Measurements from ENCODE around the gene NTN4. TPM values are rescaled to one million over a fixed set of nuclear protein-coding genes. Genes with fewer than 3 reads are reported as not detected.

Gene NTN4
- total RNA-seq, 4 donors from 2014 or later = 5.0 to 22.5 (median 12.4) TPM

GRCh38 chr12:95731519-95731958 lies 59.0 kb downstream of the NTN4 start:
- no peaks in the 10 kb centered on the region for H3K9me3 ChIP-seq
- H3K4me3 ChIP-seq = no peak overlapping the region
- intact Hi-C loops (cut with DNase I) = no loop called here
- WGBS, 2 donors = 68 to 70% methylated on average over 7 of the region's 7 CpGs
- TF ChIP-seq POLR2A (IDR thresholded peaks at IDR 0.05) = no peak
- TF ChIP-seq, protein P1, sequence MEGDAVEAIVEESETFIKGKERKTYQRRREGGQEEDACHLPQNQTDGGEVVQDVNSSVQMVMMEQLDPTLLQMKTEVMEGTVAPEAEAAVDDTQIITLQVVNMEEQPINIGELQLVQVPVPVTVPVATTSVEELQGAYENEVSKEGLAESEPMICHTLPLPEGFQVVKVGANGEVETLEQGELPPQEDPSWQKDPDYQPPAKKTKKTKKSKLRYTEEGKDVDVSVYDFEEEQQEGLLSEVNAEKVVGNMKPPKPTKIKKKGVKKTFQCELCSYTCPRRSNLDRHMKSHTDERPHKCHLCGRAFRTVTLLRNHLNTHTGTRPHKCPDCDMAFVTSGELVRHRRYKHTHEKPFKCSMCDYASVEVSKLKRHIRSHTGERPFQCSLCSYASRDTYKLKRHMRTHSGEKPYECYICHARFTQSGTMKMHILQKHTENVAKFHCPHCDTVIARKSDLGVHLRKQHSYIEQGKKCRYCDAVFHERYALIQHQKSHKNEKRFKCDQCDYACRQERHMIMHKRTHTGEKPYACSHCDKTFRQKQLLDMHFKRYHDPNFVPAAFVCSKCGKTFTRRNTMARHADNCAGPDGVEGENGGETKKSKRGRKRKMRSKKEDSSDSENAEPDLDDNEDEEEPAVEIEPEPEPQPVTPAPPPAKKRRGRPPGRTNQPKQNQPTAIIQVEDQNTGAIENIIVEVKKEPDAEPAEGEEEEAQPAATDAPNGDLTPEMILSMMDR (IDR thresholded peaks at IDR 0.05) = no peak
- H3K27me3 ChIP-seq = no peaks in the 10 kb centered on the region
- no peak for DNase-seq
- H3K4me1 ChIP-seq = peaks cover 0 to 15% (median 8%) of the 10 kb centered on the region in 3 donors
- H3K27ac ChIP-seq = no peak overlapping the region
- H3K36me3 ChIP-seq = peaks cover 0 to 4% (median 0%) of the 10 kb centered on the region in 3 donors

DNA sequence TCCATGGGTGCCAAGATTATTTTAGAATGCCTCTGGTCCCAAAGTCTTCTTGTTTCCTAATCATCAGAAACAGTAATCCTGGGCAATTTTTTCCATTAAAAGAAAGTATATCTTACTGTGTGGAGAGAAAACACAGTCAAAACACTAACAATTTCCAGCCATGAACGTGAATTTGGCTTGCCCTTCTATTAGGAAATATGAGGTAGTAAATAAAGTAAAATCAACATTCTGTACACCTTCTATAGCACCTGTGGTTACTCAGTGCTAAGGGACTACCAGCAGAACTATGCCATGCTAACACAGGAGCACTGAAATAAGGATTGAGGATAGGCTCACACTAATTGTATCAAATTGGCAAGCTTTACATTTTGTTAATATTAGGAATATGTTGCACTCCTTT lies 60.1 kb downstream of the NTN4 start:
- TF ChIP-seq, protein P1 (IDR thresholded peaks at IDR 0.05) = no peak
- no peak for TF ChIP-seq POLR2A (IDR thresholded peaks at IDR 0.05)
- Histone ChIP-seq H3K36me3 (peaks cover 0 to 4% (median 0%) of the 10 kb centered on the region in 3 donors), H3K27me3 (no peaks in the 10 kb centered on the region), H3K4me3 (no peak overlapping the region), H3K4me1 (peaks cover 0 to 15% (median 8%) of the 10 kb centered on the region in 3 donors), H3K9me3 (no peaks in the 10 kb centered on the region), H3K27ac (no peak overlapping the region)
- WGBS, 2 donors = 70 to 87% methylated on average over 1 of the region's 1 CpG
- intact Hi-C loops (cut with DNase I) = no loop called here
- no peak for DNase-seq

GRCh38 chr12:95726903-95727302 lies 63.7 kb downstream of the NTN4 start:
- intact Hi-C loops (cut with DNase I) = no loop called here
- TF ChIP-seq, protein P1 (IDR thresholded peaks at IDR 0.05) = no peak
- TF ChIP-seq POLR2A (IDR thresholded peaks at IDR 0.05) = no peak
- 86 to 93% methylated on average over 2 of the region's 2 CpGs for WGBS, 2 donors

GRCh38 chr12:95724767-95725166 lies 65.8 kb downstream of the NTN4 start:
- intact Hi-C loops (cut with DNase I) = no loop called here
- H3K4me1 ChIP-seq = peaks cover 0 to 21% (median 7%) of the 10 kb centered on the region in 3 donors
- H3K36me3 ChIP-seq = peaks cover 0 to 4% (median 0%) of the 10 kb centered on the region in 3 donors
- H3K27me3 ChIP-seq = no peaks in the 10 kb centered on the region
- no peak overlapping the region for H3K27ac ChIP-seq
- 40 to 75% methylated on average over 1 of the region's 1 CpG for WGBS, 2 donors
- H3K9me3 ChIP-seq = no peaks in the 10 kb centered on the region
- TF ChIP-seq, protein P1 (IDR thresholded peaks at IDR 0.05) = no peak
- TF ChIP-seq POLR2A (IDR thresholded peaks at IDR 0.05) = no peak
- no peak overlapping the region for H3K4me3 ChIP-seq
- no peak for DNase-seq

More at GRCh38 chr12:95726903-95727302, 63.7 kb downstream of the NTN4 start:
- Histone ChIP-seq H3K27ac (no peak overlapping the region), H3K27me3 (no peaks in the 10 kb centered on the region), H3K9me3 (no peaks in the 10 kb centered on the region), H3K36me3 (peaks cover 0 to 4% (median 0%) of the 10 kb centered on the region in 3 donors), H3K4me1 (peaks cover 0 to 3% (median 0%) of the 10 kb centered on the region in 3 donors), H3K4me3 (no peak overlapping the region)
- DNase-seq = no peak

- Histone ChIP-seq H3K36me3 (peaks cover 0 to 4% (median 0%) of the 10 kb centered on the region in 3 donors), H3K4me1 (peaks cover 0 to 21% (median 7%) of the 10 kb centered on the region in 3 donors), H3K27ac (no peak overlapping the region), H3K9me3 (no peaks in the 10 kb centered on the region), H3K4me3 (no peak overlapping the region), H3K27me3 (no peaks in the 10 kb centered on the region)
- TF ChIP-seq, protein P1 (IDR thresholded peaks at IDR 0.05) = no peak
- TF ChIP-seq POLR2A (IDR thresholded peaks at IDR 0.05) = no peak
- no peak for DNase-seq
- intact Hi-C loops (cut with DNase I) = no loop called here
- WGBS, 2 donors = 56 to 72% methylated on average over 4 of the region's 4 CpGs
Measured at GRCh38 chr12:95723693-95724384, 66.7 kb downstream of the NTN4 start.

Measured in esophagus squamous epithelium (tissue), 5 donors.